GM12873 (cell line): ENCODE measurements around the gene DCLK1.

Source experiments
- CTCF ChIP-seq: IDR thresholded peaks from 2 replicates; pipeline ENCODE4 v1.5.1; 2012; ENCODE audit warnings: low read depth, mild to moderate bottlenecking, moderate library complexity, low read length, control low read depth; ENCODE audit not compliant: insufficient read depth; ENCODE audit errors: missing control alignments

The DCLK1 gene

GRCh38 chr13:35865341-35866240 is 265.6 kb downstream of the DCLK1 start:
- TF ChIP-seq CTCF: no peak

- TF ChIP-seq CTCF: no peak
Observed at GRCh38 chr13:35860661-35861060, 270.5 kb downstream of the DCLK1 start.

- TF ChIP-seq CTCF: no peak
Observed at GRCh38 chr13:35859981-35860380, 271.2 kb downstream of the DCLK1 start.

GRCh38 chr13:35858665-35859064 is 272.5 kb downstream of the DCLK1 start:
- TF ChIP-seq CTCF: no peak

- TF ChIP-seq CTCF: no peak
Observed at GRCh38 chr13:35857769-35858168, 273.4 kb downstream of the DCLK1 start.

GRCh38 chr13:35856721-35857364 is 274.3 kb downstream of the DCLK1 start:
- TF ChIP-seq CTCF: no peak

- TF ChIP-seq CTCF: no peak
Observed at GRCh38 chr13:35856084-35856483, 275.1 kb downstream of the DCLK1 start.
